Cerebellar cortex (tissue), 1 donor: Measurements from ENCODE around the gene GNPTG.
A peak's percentile ranks its signal among the peaks of the same experiment; 100 is the strongest.
"Not testable (repeated sequence)": the region's sequence is repeated elsewhere in the genome, so short reads cannot be mapped to it uniquely, and the experiment has no call there.

Experiments used
- DNase-seq: peaks from one replicate; pipeline ENCODE4 v3.0.0-alpha.2; 2015; ENCODE audit warnings: low spot score

Gene GNPTG

DNA sequence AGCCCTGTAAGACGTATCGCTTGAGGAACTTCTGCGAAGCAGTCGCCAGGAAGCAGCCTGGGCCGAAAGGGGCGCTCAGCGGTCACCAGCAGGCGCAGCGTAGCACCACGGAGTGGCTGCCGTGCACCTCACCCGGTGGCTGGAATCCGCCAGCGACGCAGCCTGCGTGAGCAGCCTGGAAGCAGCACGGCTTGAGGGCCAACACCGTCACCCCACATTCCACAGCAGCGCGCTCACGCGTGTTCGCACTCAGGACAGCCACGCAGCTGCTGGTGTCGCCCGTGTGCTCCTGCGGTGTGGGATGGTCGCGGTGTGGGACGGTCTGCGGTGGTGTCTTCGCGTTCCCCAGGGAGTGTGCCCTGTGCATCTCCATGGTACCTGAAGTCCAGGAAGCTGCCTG is 32.7 kb upstream of the GNPTG start:
- no peak for DNase-seq

DNA sequence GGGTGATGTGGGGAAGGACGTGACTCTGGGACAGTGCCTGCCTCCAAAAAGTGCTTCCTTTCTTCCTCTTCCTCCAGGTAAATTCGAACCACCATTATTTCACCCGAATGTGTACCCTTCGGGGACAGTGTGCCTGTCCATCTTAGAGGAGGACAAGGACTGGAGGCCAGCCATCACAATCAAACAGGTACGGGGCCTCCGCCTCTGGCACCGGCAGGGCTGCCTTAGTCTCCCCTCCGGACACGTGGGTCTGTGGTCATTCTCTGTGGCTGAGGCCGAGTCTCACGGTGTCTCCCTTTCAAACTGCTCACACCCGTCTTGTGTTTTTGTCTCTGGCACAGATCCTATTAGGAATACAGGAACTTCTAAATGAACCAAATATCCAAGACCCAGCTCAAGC is 31.6 kb upstream of the GNPTG start:
- no peak for DNase-seq

GRCh38 chr16:1320658-1321240 is 31.0 kb upstream of the GNPTG start:
- no peak for DNase-seq

- DNase-seq: no peak
Measured at GRCh38 chr16:1322407-1322806, 29.3 kb upstream of the GNPTG start.

- no peak for DNase-seq
Measured at GRCh38 chr16:1323296-1324239, 28.2 kb upstream of the GNPTG start.

DNA sequence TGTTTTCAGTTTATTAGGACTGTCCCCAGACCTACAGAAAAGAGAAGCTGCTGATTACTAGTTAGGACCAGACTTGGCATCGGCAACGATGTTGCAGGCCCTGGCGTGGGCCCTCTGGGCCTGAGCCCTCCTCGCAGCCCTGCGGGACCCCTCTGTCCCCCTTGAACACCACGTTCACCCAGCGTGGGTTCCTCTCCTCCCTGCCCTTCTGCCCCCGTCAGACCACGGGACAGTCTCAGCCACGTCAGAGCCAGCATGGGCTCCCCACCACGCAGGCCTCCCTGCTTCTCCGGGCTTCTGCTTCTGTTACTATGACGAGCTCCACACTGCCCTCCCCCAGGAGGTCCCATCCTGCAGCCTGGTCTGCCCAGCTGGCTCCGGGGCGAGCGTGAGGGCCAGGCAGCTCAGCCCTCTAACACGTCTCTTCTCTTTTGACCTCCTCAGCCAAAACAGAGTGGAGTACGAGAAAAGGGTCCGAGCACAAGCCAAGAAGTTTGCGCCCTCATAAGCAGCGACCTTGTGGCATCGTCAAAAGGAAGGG is 27.4 kb upstream of the GNPTG start:
- DNase-seq: peak; percentile 59

DNA sequence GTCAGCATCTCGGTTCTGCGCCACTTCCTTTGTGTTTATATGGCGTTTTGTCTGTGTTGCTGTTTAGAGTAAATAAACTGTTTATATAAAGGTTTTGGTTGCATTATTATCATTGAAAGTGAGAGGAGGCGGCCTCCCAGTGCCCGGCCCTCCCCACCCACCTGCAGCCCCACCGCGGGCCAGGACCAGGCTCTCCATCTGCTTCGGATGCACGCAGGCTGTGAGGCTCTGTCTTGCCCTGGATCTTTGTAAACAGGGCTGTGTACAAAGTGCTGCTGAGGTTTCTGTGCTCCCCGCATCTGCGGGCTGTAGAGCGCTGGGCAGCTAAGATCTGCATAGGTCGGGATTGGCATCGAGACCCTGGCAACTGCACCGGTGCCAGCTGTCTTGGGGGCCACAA is 26.5 kb upstream of the GNPTG start:
- peak; percentile 63 for DNase-seq

GRCh38 chr16:1325673-1326371 is 25.9 kb upstream of the GNPTG start:
- DNase-seq: no peak

- no peak for DNase-seq
Measured at GRCh38 chr16:1326391-1326790, 25.3 kb upstream of the GNPTG start.

DNA sequence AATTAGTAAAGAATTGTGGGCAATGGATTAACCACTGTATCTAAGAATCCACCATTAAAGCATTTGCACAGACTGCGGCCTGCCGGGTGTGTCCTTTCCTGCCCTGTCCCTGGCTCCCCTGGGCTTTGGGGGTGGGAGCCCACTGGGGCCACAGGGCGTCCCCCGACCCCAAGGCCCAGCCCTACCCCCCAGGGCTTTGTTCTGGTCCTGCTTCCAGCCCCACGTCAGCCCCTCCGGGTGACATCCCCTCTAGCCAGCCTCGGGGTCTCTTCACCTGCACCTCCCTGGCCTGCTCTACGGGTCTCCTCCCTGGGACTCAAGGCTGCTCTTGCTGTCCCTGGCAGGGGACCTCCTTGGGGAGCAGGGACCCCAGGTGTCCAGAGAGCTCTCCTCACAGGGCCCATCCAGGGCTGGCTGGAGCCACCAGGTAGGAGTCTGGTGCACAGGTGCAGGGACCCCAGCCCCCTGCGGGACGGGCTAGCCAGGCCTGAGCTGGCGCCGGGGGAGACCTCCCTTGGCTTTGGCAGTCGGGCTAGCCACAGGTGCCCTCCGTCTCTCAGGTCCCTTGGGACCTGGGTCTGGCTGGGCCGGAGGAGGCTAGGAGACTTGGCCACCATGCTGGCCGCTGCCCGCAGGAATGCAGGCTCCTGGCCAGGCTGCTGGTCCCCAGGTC is 24.6 kb upstream of the GNPTG start:
- no peak for DNase-seq

GRCh38 chr16:1327619-1327947 is 24.1 kb upstream of the GNPTG start:
- no peak for DNase-seq

GRCh38 chr16:1328136-1328535 is 23.6 kb upstream of the GNPTG start:
- not testable (repeated sequence) for DNase-seq

DNA sequence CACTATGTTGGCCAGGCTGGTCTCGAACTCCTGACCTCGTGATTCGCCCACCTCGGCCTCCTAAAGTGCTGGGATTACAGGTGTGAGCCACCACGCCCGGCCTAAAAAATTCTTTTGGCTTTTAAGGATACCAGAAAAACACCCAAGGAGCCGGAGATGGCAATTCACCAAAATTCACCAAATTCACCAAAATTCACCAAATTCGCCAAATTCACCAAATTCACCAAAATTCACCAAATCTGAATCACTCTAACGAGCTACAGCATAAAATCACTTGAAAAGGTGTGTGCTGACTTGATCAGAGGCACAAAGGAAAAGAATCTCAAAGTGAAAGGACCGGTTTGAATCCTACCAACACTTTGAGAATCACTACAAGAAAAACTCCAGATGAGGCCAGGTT is 22.8 kb upstream of the GNPTG start:
- DNase-seq: not testable (repeated sequence)

GRCh38 chr16:1330260-1330914 is 21.3 kb upstream of the GNPTG start:
- no peak for DNase-seq

DNA sequence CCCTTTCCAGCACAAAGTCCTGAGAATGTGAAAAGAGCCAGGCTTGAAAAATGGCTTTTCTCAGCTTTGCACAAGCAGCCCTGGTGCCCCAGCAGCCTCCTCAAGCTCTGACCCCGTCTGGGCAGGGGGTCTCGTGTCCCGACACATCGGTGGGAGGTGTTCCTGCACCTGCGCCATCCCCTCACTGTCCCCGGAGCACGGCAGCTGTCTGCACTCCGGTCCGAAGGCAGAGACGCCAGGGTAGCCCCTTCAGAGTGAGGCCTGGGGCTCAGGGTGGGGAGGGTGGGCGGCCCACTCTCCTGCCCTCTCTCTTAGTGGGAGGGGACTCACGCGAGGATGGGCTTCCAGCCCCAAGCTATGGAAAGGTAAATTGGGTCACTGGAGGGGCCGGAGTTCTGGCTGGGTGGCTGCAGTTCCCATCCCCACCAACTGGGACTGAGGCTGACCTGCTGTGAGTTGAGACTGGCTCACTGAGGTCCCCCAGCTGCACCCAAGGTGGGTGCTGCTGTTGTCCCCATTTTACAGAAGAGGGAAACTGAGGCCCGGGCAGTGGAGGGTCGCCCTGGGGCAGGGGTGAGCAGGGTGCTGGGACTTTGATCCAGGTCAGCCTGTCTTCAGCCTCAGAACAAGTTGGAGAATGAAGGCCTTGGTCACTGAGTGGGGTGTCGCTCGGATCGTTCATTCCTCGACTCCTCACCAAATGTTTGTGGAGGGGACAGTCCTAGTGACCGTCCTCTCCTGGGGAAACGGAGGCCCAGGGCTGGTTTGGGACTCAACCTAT is 20.6 kb upstream of the GNPTG start:
- no peak for DNase-seq

DNA sequence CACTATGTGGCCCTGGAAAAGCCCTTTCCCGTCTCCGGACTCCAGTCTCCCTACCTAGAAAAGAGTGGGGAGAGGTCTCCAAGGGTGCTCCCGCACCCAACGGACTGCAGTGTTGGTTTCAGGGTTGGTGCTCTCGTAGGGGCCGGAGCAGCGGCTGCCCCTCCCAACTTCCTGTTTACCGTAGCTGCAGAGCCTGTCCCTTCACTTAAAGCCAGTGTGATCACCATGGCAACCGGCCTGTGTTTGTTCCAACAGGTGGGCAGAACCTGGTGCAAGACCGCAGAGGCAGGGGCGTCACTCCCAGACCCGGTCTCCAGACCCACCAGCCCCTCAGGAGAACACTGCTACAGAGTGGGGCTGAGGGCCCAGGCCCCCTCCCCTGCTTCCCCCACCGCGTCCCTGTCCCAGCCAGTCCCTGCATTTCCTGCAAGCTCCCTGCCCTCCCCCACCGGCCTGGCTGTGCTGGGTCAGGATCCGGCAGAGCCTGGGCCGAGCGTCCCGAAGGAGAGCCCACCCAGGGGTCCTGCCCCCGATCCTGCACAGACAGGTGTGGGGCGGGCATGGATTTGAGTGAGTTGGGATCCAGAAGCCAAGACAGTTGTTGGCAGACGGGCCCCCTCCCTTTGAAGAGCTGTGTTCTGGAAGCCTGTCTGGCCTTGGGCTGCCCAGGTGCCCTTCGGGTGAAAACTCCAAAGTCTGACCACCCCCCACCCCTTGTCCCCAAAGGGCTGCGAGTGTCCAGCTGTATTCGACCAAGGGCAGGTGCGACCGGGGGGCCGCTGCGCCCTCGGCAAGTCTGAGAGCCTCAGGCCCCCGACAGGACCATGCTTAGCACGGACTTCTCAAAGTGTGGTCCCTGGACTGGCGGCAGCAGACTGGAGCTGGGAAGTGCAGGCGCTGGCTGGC is 19.8 kb upstream of the GNPTG start:
- DNase-seq: no peak

DNA sequence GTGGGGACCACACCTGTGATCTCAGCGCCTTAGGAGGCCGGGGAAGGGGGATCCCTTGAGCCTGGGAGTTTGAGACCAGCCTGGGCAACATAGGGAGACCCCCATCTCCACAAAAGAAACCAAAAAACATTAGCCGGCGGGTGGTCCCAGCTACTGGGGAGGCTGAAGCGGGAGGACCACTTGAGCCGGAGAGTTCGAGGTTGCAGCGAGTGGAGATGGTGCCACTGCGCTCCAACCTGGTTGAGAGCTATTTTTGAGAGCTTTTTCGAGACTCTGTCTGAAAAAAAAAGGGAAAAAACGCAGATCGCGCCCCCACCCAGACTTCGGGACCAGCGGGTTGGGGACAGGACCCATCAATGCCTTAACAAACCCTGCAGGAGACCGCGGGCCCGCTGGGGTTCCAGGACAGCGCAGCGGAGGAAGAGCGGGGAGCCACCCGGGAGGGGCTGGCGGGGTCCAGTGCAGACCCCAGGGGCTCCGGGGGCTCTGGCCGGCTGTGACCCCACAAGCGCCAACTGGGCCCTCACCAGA is 19.0 kb upstream of the GNPTG start:
- DNase-seq: no peak

DNA sequence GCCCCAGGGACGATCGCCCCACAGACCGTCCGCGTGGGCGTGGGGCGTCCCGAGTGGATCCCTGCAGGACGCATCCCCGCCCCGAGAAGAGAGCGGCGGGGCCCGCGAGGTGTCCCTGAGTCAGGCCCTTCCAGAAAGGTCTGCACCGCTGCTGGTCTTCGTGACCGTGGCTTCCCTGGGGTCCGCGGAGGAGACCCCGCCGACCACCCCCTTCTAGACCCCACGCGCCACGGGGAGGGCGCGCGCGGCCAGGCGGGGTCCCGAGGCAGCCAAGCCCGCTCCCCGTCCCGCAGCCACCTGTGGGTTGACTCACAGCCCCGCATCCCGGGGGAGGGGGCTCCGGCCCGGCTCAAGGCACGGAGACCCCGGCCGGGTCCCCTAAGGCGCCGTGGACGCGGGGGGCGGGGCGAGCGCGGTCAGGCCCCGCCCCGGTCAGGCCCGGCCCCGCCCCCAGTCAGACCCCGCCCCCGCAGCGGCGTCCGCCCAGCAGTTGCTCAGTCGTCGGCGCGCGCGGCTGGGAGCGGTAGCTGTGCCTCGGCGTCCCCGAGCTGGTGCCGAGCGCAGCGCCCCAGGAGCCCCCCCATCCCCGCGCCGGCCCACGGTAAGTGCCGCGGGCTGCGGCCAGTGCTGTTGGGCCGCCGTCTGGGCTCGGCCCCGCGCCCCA is 18.4 kb upstream of the GNPTG start, which contains the start of gene BAIAP3:
Gene BAIAP3 (plus strand): TSS at position 497 of the 664 bp plus-strand sequence. CDS start 4,905 bp downstream, outside the sequence.
- DNase-seq: no peak
